Fibroblast of skin of abdomen (primary cell): ENCODE results near the gene CHAMP1.
"Not testable (repeated sequence)": the region's sequence is repeated elsewhere in the genome, so short reads cannot be mapped to it uniquely, and the experiment has no call there.

Source experiments
- DNase-seq: peaks from one replicate; pipeline ENCODE4 v3.0.0-alpha.2; 2013

CHAMP1 gene

GRCh38 chr13:114298866-114299265, 15.4 kb upstream of the CHAMP1 start:
- DNase-seq = no peak

GRCh38 chr13:114299604-114300305, 14.5 kb upstream of the CHAMP1 start:
- DNase-seq = no peak

GRCh38 chr13:114303700-114304327, 10.5 kb upstream of the CHAMP1 start:
- DNase-seq = no peak

GRCh38 chr13:114304346-114305034, 9.8 kb upstream of the CHAMP1 start:
- no peak for DNase-seq

- DNase-seq = no peak
These were observed 5.2 kb upstream of the CHAMP1 start for GRCh38 chr13:114309086-114309485.

GRCh38 chr13:114309806-114310410, 4.4 kb upstream of the CHAMP1 start:
- no peak for DNase-seq

- DNase-seq = peak; percentile 36
These were observed 3.3 kb upstream of the CHAMP1 start for GRCh38 chr13:114310956-114311355.

GRCh38 chr13:114311387-114311786, 2.9 kb upstream of the CHAMP1 start:
- DNase-seq = no peak

GRCh38 chr13:114311908-114312307, 2.4 kb upstream of the CHAMP1 start:
- peak; percentile 32 for DNase-seq

GRCh38 chr13:114313061-114313860, 1.0 kb upstream of the CHAMP1 start:
- peak; percentile 20 for DNase-seq

GRCh38 chr13:114315074-114315785, 927 bp downstream of the CHAMP1 start:
- DNase-seq = no peak

- DNase-seq = no peak
These were observed 4.3 kb downstream of the CHAMP1 start for GRCh38 chr13:114318624-114319023.

GRCh38 chr13:114319441-114319913, 5.2 kb downstream of the CHAMP1 start:
- peak; percentile 94 for DNase-seq

- DNase-seq = no peak
These were observed 5.8 kb downstream of the CHAMP1 start for GRCh38 chr13:114320065-114320464.

GRCh38 chr13:114321256-114321655, 7.0 kb downstream of the CHAMP1 start:
- no peak for DNase-seq

- no peak for DNase-seq
These were observed 9.0 kb downstream of the CHAMP1 start for GRCh38 chr13:114323349-114323748.

GRCh38 chr13:114324334-114324733, 10.0 kb downstream of the CHAMP1 start:
- DNase-seq = no peak

GRCh38 chr13:114325729-114326128, 11.4 kb downstream of the CHAMP1 start:
- DNase-seq = no peak

GRCh38 chr13:114328034-114328433, 13.7 kb downstream of the CHAMP1 start:
- DNase-seq = no peak

- no peak for DNase-seq
These were observed 14.3 kb downstream of the CHAMP1 start for GRCh38 chr13:114328595-114328994.

GRCh38 chr13:114330086-114330485, 15.8 kb downstream of the CHAMP1 start:
- no peak for DNase-seq

GRCh38 chr13:114333881-114334280, 19.6 kb downstream of the CHAMP1 start:
- not testable (repeated sequence) for DNase-seq
